Hepatic stellate cell (primary cell): ENCODE measurements around the gene UTF1.

Source experiments
- DNase-seq: peaks from one replicate; pipeline ENCODE4 v3.0.0; 2011; ENCODE audit warnings: low spot score

The UTF1 gene

GRCh38 chr10:133247681-133248333 is 17.8 kb downstream of the UTF1 start:
- no peak for DNase-seq

- DNase-seq, result no peak
Measured at GRCh38 chr10:133248334-133248715, 18.3 kb downstream of the UTF1 start.

GRCh38 chr10:133249094-133249780 is 19.2 kb downstream of the UTF1 start:
- DNase-seq, result no peak

- DNase-seq, result no peak
Measured at GRCh38 chr10:133249975-133250754, 20.1 kb downstream of the UTF1 start.

GRCh38 chr10:133251388-133252222 is 21.6 kb downstream of the UTF1 start:
- DNase-seq, result no peak

- DNase-seq, result no peak
Measured at GRCh38 chr10:133252223-133252552, 22.2 kb downstream of the UTF1 start.

GRCh38 chr10:133253361-133253955 is 23.4 kb downstream of the UTF1 start:
- DNase-seq, result no peak

- DNase-seq, result no peak
Measured at GRCh38 chr10:133254421-133255120, 24.6 kb downstream of the UTF1 start.

GRCh38 chr10:133255323-133255722 is 25.3 kb downstream of the UTF1 start:
- no peak for DNase-seq

GRCh38 chr10:133257489-133258065 is 27.6 kb downstream of the UTF1 start:
- peak; percentile 55 for DNase-seq

- no peak for DNase-seq
Measured at GRCh38 chr10:133258066-133258817, 28.2 kb downstream of the UTF1 start.

- DNase-seq, result peak; percentile 99
Measured at GRCh38 chr10:133258818-133259601, 29.0 kb downstream of the UTF1 start.

- no peak for DNase-seq
Measured at GRCh38 chr10:133259602-133259989, 29.6 kb downstream of the UTF1 start.

- DNase-seq, result peak; percentile 66
Measured at GRCh38 chr10:133260895-133261725, 31.1 kb downstream of the UTF1 start.

- peak; percentile 84 for DNase-seq
Measured at GRCh38 chr10:133261726-133262325, 31.8 kb downstream of the UTF1 start.

- DNase-seq, result no peak
Measured at GRCh38 chr10:133262696-133263095, 32.7 kb downstream of the UTF1 start.

GRCh38 chr10:133263674-133264073 is 33.7 kb downstream of the UTF1 start:
- no peak for DNase-seq

GRCh38 chr10:133264461-133264860 is 34.4 kb downstream of the UTF1 start:
- DNase-seq, result no peak
